GM18858 (cell line): ENCODE results near the gene TMBIM6.
A peak's percentile ranks its signal among the peaks of the same experiment; 100 is the strongest.
"Not testable (repeated sequence)": the region's sequence is repeated elsewhere in the genome, so short reads cannot be mapped to it uniquely, and the experiment has no call there.

Experiments used
- ATAC-seq: cut with Tn5 transposase; IDR thresholded peaks from one replicate; pipeline ENCODE4 v1.9.1; 2021; ENCODE audit not compliant: unreplicated experiment

Gene TMBIM6, protein sequence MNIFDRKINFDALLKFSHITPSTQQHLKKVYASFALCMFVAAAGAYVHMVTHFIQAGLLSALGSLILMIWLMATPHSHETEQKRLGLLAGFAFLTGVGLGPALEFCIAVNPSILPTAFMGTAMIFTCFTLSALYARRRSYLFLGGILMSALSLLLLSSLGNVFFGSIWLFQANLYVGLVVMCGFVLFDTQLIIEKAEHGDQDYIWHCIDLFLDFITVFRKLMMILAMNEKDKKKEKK

DNA sequence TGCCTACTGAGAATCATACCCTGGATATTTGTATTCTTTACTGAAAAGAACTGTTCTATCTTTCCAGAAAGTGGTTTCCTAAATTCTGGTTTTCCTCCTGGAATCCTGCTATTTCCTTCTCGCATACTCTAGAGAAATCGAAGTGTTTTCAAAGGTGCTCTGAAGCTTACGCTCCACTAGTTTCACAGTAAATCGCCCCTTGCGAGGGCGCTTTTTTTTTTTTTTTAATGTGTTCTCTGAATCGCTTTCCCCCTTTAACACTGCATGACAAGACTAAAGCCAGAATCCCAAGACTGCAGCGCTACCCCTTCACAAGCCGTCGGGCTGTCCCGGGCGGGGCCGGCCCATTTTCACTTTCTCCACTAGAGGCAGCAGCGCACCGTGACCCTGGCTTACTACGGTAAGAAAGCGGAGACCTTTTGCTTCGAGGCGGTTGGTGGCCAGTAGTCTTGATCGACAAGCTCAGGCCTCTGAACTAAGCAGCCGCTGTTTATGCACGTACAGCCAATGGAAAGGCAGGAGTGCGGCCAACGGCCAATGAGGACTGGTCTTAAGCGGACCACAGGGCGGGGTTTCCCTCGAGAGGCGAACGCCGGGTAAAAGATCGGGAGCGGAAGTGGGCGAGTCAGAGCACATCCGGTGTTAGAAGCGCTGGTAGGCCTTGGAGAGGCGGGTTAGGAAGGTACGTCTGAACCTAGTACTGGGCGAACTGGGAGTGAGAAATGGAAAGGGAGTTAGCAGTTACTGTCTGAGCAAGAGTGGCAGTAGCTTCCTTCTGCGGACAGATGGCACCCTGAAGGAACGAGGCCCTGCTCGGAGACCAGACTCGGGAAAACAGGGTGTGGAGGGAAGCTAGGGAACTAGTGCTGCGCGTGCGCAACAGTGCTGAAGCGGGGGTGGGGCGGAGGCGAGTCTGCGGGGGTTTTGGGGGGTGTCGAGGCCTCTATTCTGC, at the start of gene TMBIM6:
Gene TMBIM6 (plus strand): TSS at position 628 of the 952 bp plus-strand sequence. CDS start 10,937 bp downstream, outside the sequence.
- ATAC-seq, result peak; percentile 93

- ATAC-seq, result no peak
These were observed 48.5 kb upstream of the TMBIM6 start for GRCh38 chr12:49692851-49693250.

GRCh38 chr12:49693931-49694444, 47.4 kb upstream of the TMBIM6 start:
- ATAC-seq, result no peak

- ATAC-seq, result no peak
These were observed 44.6 kb upstream of the TMBIM6 start for GRCh38 chr12:49696723-49697122.

- no peak for ATAC-seq
These were observed 43.5 kb upstream of the TMBIM6 start for GRCh38 chr12:49697808-49698207.

DNA sequence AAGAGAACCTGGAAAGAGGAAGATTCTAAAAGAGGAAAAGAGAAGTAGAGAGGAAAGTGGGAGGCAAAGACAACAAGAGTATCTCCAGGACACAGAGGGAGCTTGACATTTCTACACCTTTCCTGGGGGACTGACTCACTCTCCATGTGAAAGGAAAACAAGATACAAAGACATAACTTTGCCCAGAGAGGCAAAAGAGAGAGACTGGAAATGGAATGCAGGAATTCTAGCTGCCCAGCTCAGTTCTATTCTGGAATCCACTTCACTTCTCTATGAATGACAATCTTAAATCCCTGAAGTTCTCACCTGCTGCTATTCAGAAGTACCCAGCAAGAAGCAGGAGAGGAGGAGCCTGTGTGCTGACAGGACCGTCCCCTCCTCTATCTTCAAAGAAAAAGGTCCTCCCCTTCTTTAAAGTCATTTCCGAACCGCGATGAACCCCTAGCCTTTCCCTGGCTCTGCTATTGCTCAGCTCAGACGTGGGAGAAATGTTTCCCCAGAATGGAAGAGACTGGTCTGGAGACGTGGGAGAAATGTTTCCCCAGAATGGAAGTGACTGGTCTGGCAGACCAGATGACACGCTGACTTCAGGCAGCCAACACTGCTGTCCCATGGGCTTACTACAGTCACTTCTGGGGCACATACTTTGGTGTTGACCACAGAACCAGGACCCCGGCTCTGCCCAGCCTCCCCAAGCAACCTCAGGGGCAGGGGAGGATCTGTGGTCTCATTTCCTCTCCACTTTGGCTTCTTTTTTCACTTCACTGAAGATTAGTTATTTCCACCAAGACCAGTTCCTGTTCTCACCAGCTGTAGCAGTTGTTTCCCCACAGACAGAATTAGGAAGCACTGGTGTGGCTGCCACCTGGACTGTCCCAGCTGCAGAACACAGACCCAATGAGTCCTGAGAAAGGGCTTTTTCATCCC, 42.5 kb upstream of the TMBIM6 start:
- peak; percentile 54 for ATAC-seq

DNA sequence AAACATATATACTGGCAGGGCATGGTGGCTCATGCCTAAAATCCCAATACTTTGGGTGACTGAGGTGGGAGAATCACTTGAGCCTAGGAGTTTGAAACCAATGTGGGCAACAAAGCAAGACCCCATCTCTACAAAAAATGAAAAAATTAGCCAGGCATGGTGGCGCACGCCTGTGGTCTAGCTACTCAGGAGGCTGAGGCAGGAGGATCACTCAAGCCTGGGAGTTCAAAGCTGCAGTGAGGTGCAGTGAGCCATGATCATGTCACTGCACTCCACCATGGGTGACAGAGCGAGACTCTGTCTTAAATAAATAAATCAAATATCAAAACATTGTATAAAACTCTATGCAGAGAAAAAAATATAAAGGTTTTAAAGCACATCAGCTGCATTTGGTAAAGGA, 39.3 kb upstream of the TMBIM6 start:
- ATAC-seq, result no peak

DNA sequence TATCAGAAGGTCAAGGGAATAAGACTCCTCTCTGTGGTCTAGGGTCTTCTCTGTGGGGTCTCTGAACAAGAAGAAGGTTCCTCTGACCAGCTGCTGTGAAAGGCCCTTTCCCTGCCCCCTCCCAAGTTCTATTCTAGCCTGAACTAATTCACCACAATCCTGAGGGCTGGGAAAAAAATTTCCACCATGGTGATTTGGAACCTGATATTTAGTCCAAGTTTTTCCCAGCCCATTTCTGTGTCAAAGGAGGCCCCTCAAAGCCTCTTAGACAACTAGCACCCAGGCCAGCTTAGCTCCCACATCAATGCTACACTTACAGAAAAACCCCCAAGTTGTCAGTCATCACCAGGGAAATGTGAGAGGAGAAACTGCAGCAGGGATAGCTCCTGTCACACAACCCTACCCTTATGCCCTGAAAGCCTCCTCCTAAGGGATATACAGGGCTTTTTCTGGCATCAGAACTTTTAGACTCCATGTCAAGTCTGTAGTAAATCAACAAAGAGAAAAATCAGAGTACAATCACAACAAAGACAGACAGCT, 38.6 kb upstream of the TMBIM6 start:
- ATAC-seq, result no peak

GRCh38 chr12:49703647-49704137, 37.7 kb upstream of the TMBIM6 start:
- ATAC-seq, result no peak

DNA sequence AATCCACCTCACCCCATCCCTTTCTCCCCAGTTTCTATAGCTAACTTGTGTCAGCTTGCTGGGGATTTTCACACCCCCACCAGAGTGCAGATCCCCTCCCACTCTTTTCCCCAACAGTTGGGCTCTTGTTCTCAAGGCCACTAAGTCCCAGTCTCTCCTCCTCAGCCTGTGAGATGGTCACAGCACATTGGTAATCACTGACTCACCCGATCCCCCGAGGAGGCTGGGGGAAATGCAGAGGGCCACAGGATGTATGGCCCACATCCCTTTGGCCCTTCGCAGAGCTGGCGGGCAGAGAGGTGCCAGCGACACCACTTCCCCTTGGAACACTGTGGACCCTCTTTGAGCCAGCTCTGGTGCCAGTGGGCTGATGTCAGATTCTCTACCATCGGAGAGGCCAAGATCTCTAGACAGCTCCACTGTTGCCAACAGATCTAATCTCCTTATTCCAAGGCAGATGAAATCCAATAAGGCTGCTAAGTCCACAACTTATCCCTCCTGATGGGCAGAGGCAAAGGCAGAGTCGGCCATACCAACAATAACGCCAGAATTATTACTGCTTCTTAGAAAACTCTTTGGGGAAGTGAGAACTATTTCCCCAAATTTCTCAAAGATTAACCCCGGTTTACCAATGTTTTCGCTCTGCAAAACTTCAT, 35.8 kb upstream of the TMBIM6 start:
- no peak for ATAC-seq

DNA sequence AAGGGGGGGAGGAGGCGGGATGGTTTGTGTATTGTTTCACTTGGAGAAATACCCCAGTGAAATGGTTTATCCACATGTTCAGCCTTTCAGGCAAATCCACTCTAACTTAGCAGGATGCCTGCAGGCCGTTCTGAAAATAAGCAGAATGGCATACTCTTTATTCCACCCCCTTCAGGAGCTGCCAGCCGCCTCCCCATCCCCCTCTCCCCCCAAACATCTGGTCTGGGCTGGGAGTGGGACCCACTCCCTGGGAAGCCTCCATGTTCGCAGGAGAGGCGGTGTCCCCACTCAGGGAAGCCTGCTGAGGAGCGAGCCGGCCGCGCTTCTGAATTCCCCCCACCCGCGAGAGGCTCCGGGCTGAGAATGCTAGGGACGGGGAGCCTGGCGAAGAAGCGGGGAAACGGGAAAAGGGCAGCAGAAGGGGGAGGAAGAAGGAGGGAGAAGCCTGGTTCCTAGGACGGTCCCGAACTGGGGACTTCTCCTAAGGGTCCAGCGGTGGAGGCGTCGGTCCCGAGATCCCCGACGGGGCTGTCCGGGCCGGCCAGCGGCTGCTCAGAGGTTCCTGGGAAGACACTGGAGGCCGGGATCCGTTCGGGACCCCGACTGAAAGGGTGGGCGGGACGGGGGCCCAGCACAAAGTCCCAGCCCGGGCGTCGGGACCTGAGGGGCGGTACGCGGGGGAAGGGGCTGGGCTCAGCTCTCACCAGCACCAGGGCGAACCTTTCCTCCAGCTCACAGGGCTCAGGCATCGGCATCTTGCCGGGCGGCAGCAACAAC, 34.8 kb upstream of the TMBIM6 start:
- peak; percentile 8 for ATAC-seq

DNA sequence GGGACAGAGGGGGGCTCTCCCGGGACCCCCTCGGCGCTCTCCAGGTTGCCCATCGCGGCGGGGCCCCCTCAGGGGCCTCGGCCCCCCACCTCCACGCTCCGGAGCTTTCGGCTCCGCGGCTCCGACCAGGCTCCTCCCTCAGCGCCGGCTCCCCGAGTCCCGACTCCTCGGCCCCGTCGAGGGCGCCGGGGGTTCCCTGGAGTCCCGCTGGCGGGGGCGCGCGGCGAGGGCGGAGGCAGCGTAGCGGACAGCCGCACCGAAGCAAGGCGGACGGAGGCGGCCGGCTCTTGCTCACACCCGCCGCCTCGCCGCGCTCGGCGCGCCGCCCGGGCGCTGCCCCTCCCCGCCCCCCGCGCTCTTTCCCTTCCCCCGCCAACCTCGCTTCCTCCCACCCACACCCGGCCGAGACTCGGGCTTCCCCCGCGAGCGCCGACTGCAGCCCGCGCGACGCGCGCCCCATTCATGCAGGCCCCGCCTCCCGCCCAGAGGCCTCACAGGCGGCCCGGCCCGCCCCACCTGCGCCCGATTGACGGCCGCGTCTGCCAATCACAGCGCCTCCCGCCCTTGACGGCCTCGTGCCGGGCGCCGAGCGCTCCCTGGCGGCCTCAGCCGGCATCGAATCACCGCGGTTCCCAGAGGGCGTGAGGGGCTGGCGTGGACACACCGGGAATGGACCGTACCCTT, 34.1 kb upstream of the TMBIM6 start, which contains the start of gene FMNL3:
Gene FMNL3 (minus strand): TSS at position 278 of the 684 bp plus-strand sequence. CDS start 225 bp downstream, at position 53.
- ATAC-seq, result peak; percentile 57

- ATAC-seq, result no peak
These were observed 33.6 kb upstream of the TMBIM6 start for GRCh38 chr12:49707812-49708147.

GRCh38 chr12:49708851-49709250, 32.5 kb upstream of the TMBIM6 start:
- ATAC-seq, result no peak

DNA sequence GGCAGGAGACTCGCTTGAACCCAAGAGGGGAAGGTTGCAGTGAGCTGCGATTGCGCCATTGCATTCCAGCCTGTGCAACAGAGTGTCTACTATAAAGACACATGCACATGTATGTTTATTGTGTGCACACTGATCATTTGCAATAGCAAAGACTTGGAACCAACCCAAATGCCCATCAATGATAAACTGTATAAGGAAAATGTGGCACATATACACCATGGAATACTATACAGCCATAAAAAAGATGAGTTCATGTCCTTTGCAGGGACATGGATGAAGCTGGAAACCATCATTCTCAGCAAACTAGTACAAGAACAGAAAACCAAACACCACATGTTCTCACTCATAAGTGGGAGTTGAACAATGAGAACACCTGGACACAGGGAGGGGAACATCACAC, 27.4 kb upstream of the TMBIM6 start:
- ATAC-seq, result not testable (repeated sequence)

- no peak for ATAC-seq
These were observed 24.8 kb upstream of the TMBIM6 start for GRCh38 chr12:49716553-49716952.

DNA sequence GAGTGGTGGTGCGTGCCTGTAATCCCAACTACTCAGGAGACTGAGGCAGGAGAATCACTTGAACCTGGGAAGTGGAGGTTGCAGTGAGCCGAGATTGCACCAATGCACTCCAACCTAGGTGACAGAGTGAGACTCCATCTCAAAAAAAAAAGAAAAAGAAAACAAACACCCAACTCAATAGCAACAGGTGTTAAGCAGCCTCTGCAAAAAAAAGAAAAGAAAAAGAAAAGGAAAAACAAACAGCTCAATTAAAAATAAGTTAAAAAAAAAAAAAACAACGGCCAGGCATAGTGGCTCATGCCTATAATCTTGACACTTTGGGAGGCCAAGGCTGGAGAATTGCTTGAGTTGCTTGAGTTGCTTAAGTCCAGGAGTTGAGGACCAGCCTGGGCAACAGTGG, 23.6 kb upstream of the TMBIM6 start:
- not testable (repeated sequence) for ATAC-seq

- ATAC-seq, result no peak
These were observed 21.1 kb upstream of the TMBIM6 start for GRCh38 chr12:49720214-49720613.
